BLaER1 treated with 17β-estradiol and CSF1 and Interleukin-3, amounts not matched to agents 10 nM and 100 nM (cell line): ENCODE measurements around the gene ALK.
"Not testable (repeated sequence)": the region's sequence is repeated elsewhere in the genome, so short reads cannot be mapped to it uniquely, and the experiment has no call there.

Experiments used
- H3K27ac ChIP-seq, 11 experiments: shearing (Covaris generic); formaldehyde crosslinking; 2 replicates each; pipeline ENCODE4 v1.8.1; 2022
- H3K27me3 ChIP-seq, 11 experiments: shearing (Covaris generic); formaldehyde crosslinking; 2 replicates each; pipeline ENCODE4 v1.8.1; 2022
- H3K36me3 ChIP-seq, 11 experiments: shearing (Covaris generic); formaldehyde crosslinking; 2 replicates each; pipeline ENCODE4 v1.8.1; 2022
- H3K4me1 ChIP-seq, 10 experiments: shearing (Covaris generic); formaldehyde crosslinking; 2 replicates each; pipeline ENCODE4 v1.8.1; 2022
- H3K4me2 ChIP-seq, 11 experiments: shearing (Covaris generic); formaldehyde crosslinking; 2 replicates each; pipeline ENCODE4 v1.8.1; 2022
- H3K4me3 ChIP-seq, 10 experiments: shearing (Covaris generic); formaldehyde crosslinking; 2 replicates each; pipeline ENCODE4 v1.8.1; 2022
- H3K9ac ChIP-seq, 11 experiments: shearing (Covaris generic); formaldehyde crosslinking; 2 replicates each; pipeline ENCODE4 v1.8.1; 2022
- H3K9me3 ChIP-seq, 11 experiments: shearing (Covaris generic); formaldehyde crosslinking; replicated peaks in 1 of 11; 2 replicates each; pipeline ENCODE4 v1.8.1; 2022
- H4K20me1 ChIP-seq, 11 experiments: shearing (Covaris generic); formaldehyde crosslinking; 2 replicates each; pipeline ENCODE4 v1.8.1; 2022
- Cebpa-rat ChIP-seq, 11 experiments: shearing (Covaris generic); IDR thresholded peaks; 2 replicates each; pipeline ENCODE4 v1.8.1; 2022

The ALK gene

DNA sequence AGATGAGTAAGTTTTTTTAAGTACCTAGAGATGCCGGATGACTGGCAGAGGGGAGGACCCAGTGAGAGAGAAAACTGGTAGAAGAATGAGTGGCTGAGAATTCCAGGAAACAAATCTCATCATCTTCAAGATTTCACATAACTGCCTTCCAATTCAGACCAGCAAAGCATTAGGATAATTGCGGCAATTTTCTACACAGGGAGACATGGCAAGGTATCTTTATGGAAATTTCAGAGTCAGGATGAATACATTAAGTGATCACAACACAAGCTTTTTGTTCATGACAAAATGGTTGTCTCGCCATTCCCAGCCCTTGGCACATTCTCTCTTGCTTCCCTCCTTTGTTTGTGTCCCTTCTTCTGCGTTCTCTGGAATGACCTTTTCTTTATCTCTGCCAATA, 82.1 kb downstream of the ALK start:
- no peak for TF ChIP-seq Cebpa-rat (IDR thresholded peaks at IDR 0.05)
- H3K4me2 ChIP-seq = no peak overlapping the region

GRCh38 chr2:29837925-29838324, 83.5 kb downstream of the ALK start:
- Histone ChIP-seq H3K27ac (no peak overlapping the region), H4K20me1 (no peaks in the 10 kb centered on the region), H3K4me3 (no peak overlapping the region), H3K27me3 (no peaks in the 10 kb centered on the region), H3K9ac (no peak overlapping the region), H3K9me3 (peaks cover 23 to 30% (median 29%) of the 10 kb centered on the region in 11 experiments), H3K4me2 (no peak overlapping the region), H3K4me1 (no peaks in the 10 kb centered on the region), H3K36me3 (0 out of 22 replicates have a peak, but pooled peaks cover 0 to 3% (median 0%) of the 10 kb centered on the region in 11 experiments)
- no peak for TF ChIP-seq Cebpa-rat (IDR thresholded peaks at IDR 0.05)

More for the DNA sequence above, 82.1 kb downstream of the ALK start:
- no peak overlapping the region for H3K27ac ChIP-seq
- H4K20me1 ChIP-seq = no peaks in the 10 kb centered on the region
- 0 out of 22 replicates have a peak, but pooled peaks cover 0 to 3% (median 0%) of the 10 kb centered on the region in 11 experiments for H3K36me3 ChIP-seq
- no peak overlapping the region for H3K9ac ChIP-seq
- no peak overlapping the region for H3K4me3 ChIP-seq
- no peaks in the 10 kb centered on the region for H3K27me3 ChIP-seq
- H3K4me1 ChIP-seq = no peaks in the 10 kb centered on the region
- peaks cover 23 to 30% (median 29%) of the 10 kb centered on the region in 11 experiments for H3K9me3 ChIP-seq

- Histone ChIP-seq H3K4me2 (no peak overlapping the region), H3K36me3 (0 out of 22 replicates have a peak, but pooled peaks cover 0 to 3% (median 0%) of the 10 kb centered on the region in 11 experiments)
- no peak for TF ChIP-seq Cebpa-rat (IDR thresholded peaks at IDR 0.05)
These were observed 86.8 kb downstream of the ALK start for GRCh38 chr2:29834624-29835023.

DNA sequence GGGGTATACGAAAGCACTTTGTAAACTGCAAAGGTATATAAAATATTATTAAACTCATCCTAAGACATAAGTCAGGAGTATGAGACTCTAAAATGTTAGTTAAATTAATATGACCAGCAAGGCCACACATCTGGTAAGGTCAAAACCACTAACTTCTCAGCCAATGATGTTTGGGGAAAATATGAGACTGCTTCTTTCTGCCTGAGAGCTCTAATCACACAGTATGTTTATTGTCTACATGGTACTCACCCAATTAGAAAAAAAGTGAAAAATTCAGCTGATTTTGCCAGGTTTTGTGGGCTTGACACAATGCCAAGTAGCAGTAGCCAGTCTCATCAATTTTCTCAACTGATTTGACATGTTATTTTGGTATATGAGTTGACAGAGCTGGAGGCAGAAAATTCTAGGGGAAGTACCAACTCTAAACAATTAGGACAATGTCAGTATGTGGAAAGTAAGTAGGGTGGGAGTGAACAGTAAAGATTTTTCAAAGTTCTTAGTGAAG, 87.3 kb downstream of the ALK start:
- no peak overlapping the region for H3K4me2 ChIP-seq
- H3K27me3 ChIP-seq = no peaks in the 10 kb centered on the region
- H3K27ac ChIP-seq = no peak overlapping the region
- H3K9me3 ChIP-seq = peaks cover 23 to 36% (median 29%) of the 10 kb centered on the region in 11 experiments
- no peak for TF ChIP-seq Cebpa-rat (IDR thresholded peaks at IDR 0.05)
- H3K4me3 ChIP-seq = no peak overlapping the region
- no peaks in the 10 kb centered on the region for H4K20me1 ChIP-seq
- H3K9ac ChIP-seq = no peak overlapping the region
- 0 out of 22 replicates have a peak, but pooled peaks cover 0 to 3% (median 0%) of the 10 kb centered on the region in 11 experiments for H3K36me3 ChIP-seq
- no peaks in the 10 kb centered on the region for H3K4me1 ChIP-seq

More at GRCh38 chr2:29834624-29835023, 86.8 kb downstream of the ALK start:
- Histone ChIP-seq H4K20me1 (no peaks in the 10 kb centered on the region), H3K9me3 (peaks cover 23 to 36% (median 29%) of the 10 kb centered on the region in 11 experiments), H3K4me3 (no peak overlapping the region), H3K4me1 (no peaks in the 10 kb centered on the region), H3K27me3 (no peaks in the 10 kb centered on the region), H3K27ac (no peak overlapping the region), H3K9ac (no peak overlapping the region)

- Histone ChIP-seq H3K27me3 (no peaks in the 10 kb centered on the region), H3K4me1 (no peaks in the 10 kb centered on the region), H3K9ac (no peak overlapping the region), H4K20me1 (no peaks in the 10 kb centered on the region), H3K9me3 (peaks cover 11 to 23% (median 13%) of the 10 kb centered on the region in 11 experiments; a peak in 17 of 22 replicates), H3K27ac (no peak overlapping the region), H3K4me3 (no peak overlapping the region), H3K4me2 (no peak overlapping the region), H3K36me3 (no peaks in the 10 kb centered on the region)
- TF ChIP-seq Cebpa-rat (IDR thresholded peaks at IDR 0.05) = no peak
These were observed 89.8 kb downstream of the ALK start for GRCh38 chr2:29831560-29831959.

DNA sequence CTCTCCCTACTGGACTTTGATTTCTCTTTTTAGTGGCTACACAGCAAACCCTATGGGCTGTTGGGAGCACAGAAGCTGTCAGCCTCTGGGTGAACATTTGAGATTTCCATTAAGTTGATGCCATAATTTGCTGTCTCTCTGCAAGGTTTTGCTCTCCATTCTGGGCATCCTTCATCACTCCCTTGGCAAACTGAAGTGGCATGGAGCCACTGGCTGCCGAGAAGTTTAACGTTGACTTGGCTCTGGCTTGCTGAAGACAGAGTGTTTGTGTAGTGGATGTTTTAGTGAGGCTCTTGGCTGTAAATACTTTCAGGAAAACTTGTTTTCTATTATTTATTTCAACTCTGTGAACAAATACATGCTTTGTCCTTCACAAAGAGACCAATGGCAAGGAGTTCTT, 91.5 kb downstream of the ALK start:
- no peak for TF ChIP-seq Cebpa-rat (IDR thresholded peaks at IDR 0.05)
- Histone ChIP-seq H3K4me1 (no peaks in the 10 kb centered on the region), H3K9me3 (peaks cover 0 to 10% (median 0%) of the 10 kb centered on the region in 11 experiments; a peak in 1 of 22 replicates), H3K4me2 (no peak overlapping the region), H3K9ac (no peak overlapping the region), H3K27me3 (no peaks in the 10 kb centered on the region), H3K4me3 (no peak overlapping the region), H4K20me1 (no peaks in the 10 kb centered on the region), H3K36me3 (no peaks in the 10 kb centered on the region), H3K27ac (no peak overlapping the region)

DNA sequence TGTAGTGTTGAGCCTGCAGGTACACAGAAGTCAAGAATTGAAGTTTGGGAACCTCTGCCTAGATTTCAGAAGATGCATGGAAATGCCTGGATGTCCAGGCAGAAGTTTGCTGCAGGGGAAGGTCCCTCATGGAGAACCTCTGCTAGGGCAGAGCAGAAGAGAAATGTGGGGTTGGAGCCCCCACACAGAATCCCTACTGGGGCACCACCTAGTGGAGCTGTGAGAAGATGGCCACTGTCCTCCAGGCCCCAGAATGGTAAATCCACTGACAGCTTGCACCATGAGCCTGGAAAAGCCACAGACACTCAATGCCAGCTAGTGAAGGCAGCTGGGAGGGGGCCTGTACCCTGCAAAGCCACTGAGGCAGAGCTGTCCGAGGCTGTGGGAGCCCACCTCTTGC, 97.2 kb downstream of the ALK start:
- H3K27me3 ChIP-seq, H3K4me1 ChIP-seq, H3K36me3 ChIP-seq, H3K4me2 ChIP-seq, H3K9ac ChIP-seq, H3K27ac ChIP-seq, H4K20me1 ChIP-seq, H3K4me3 ChIP-seq: not testable (repeated sequence)
- H3K9me3 ChIP-seq = peaks cover 0 to 21% (median 14%) of the 10 kb centered on the region in 11 experiments; a peak in 18 of 22 replicates

DNA sequence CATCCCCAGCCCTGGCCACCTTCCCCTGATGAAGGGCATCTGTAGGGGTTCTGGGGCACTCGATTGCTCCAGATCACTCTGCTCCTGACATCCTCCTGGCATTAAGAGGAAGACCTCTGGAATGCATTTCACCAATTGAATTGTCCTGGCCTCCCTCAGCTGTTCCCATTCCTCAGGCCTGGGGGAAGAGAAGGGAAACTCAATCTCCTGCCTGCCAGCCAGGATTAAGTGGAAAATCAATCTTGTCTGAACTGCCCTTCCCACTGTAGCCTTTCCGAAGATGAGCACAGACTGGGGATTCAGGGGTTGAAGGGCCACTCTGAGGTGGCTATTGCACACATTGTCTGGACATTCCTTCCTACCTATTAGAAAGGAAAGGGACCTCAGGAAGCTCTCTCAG, 99.8 kb downstream of the ALK start:
- no peak for TF ChIP-seq Cebpa-rat (IDR thresholded peaks at IDR 0.05)
- Histone ChIP-seq H3K9me3 (peaks cover 0 to 21% (median 10%) of the 10 kb centered on the region in 11 experiments; a peak in 18 of 22 replicates), H3K4me1 (no peaks in the 10 kb centered on the region), H3K36me3 (no peaks in the 10 kb centered on the region), H3K4me2 (no peak overlapping the region), H4K20me1 (no peaks in the 10 kb centered on the region), H3K9ac (no peak overlapping the region), H3K27me3 (no peaks in the 10 kb centered on the region), H3K4me3 (no peak overlapping the region), H3K27ac (no peak overlapping the region)

DNA sequence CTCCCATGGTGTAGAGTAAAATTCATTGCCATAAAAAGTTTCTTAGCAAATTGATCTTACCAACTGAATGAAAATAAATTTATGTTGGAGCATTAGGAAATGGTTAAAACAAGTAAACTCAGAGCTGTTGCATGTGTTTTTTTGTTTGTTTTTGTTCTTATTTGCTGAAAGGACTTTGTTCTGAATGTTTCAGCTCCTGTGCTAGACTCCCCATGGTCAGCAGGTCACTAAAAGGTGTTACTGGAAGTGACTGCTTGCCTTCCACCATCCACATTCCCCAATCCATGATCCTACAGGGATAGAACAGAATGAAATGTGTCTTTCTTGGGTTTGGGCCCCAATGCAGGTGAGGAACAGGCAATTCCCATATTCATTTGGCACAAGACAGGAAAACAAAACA, 101.8 kb downstream of the ALK start:
- no peaks in the 10 kb centered on the region for H3K4me1 ChIP-seq
- H3K27me3 ChIP-seq = no peaks in the 10 kb centered on the region
- H3K27ac ChIP-seq = no peak overlapping the region
- peaks cover 0 to 21% (median 10%) of the 10 kb centered on the region in 11 experiments; a peak in 18 of 22 replicates for H3K9me3 ChIP-seq
- no peak overlapping the region for H3K4me2 ChIP-seq
- no peak overlapping the region for H3K4me3 ChIP-seq
- H4K20me1 ChIP-seq = no peaks in the 10 kb centered on the region
- H3K9ac ChIP-seq = no peak overlapping the region
- no peaks in the 10 kb centered on the region for H3K36me3 ChIP-seq
- no peak for TF ChIP-seq Cebpa-rat (IDR thresholded peaks at IDR 0.05)
